ENCODE results near the gene GRK3. TPM values are rescaled to one million over a fixed set of nuclear protein-coding genes. Genes with fewer than 3 reads are reported as not detected.
"Not testable (repeated sequence)": the region's sequence is repeated elsewhere in the genome, so short reads cannot be mapped to it uniquely, and the experiment has no call there.

Gene GRK3
- total and polyA plus RNA-seq, 2 donors from 2014 or later, result 1.6 to 11.5 TPM

GRCh38 chr22:25572708-25573171, 8.3 kb downstream of the GRK3 start:
- no peak for TF ChIP-seq CTCF (IDR thresholded peaks at IDR 0.05; ENCODE audit: borderline replicate concordance, extremely low read depth, insufficient read depth)
- Histone ChIP-seq H3K9me3 (ENCODE audit: control insufficient read depth in 2 of 3, insufficient read depth in 1 of 3, low read length in 3 of 3) (no peaks in the 10 kb centered on the region), H3K9ac (ENCODE audit: low read length in 3 of 3) (no peak overlapping the region), H3K36me3 (ENCODE audit: control insufficient read depth in 2 of 3, insufficient read depth in 3 of 3, low read length in 3 of 3) (no peaks in the 10 kb centered on the region), H3K27me3 (ENCODE audit: control insufficient read depth, insufficient read depth, low read length) (no peaks in the 10 kb centered on the region), H3K27ac (ENCODE audit: low read depth in 2 of 2, low read length in 2 of 2) (no peak overlapping the region), H3K4me1 (ENCODE audit: control insufficient read depth in 2 of 3, insufficient read depth in 2 of 3, low read depth in 1 of 3, low read length in 3 of 3) (no peaks in the 10 kb centered on the region), H3K4me3 (ENCODE audit: low read length in 3 of 3) (no peak overlapping the region)
- FAIRE-seq, result no peak
- intact Hi-C loops (cut with DNase I), result no loop called here
- DNase-seq, result no peak

- no peak overlapping the region for H3K4me3 ChIP-seq (ENCODE audit: low read length in 3 of 3)
- TF ChIP-seq CTCF (IDR thresholded peaks at IDR 0.05; ENCODE audit: borderline replicate concordance, extremely low read depth, insufficient read depth), result no peak
- FAIRE-seq, result no peak
- no peak overlapping the region for H3K9ac ChIP-seq (ENCODE audit: low read length in 3 of 3)
- no peaks in the 10 kb centered on the region for H3K4me1 ChIP-seq (ENCODE audit: control insufficient read depth in 2 of 3, insufficient read depth in 2 of 3, low read depth in 1 of 3, low read length in 3 of 3)
- H3K9me3 ChIP-seq (ENCODE audit: control insufficient read depth in 2 of 3, insufficient read depth in 1 of 3, low read length in 3 of 3), result no peaks in the 10 kb centered on the region
- DNase-seq, result no peak
- H3K27ac ChIP-seq (ENCODE audit: low read depth in 2 of 2, low read length in 2 of 2), result no peak overlapping the region
- intact Hi-C loops (cut with DNase I), result no loop called here
- no peaks in the 10 kb centered on the region for H3K27me3 ChIP-seq (ENCODE audit: control insufficient read depth, insufficient read depth, low read length)
- H3K36me3 ChIP-seq (ENCODE audit: control insufficient read depth in 2 of 3, insufficient read depth in 3 of 3, low read length in 3 of 3), result no peaks in the 10 kb centered on the region
Observed at GRCh38 chr22:25573841-25574240, 9.4 kb downstream of the GRK3 start.

- intact Hi-C loops (cut with DNase I), result no loop called here
- no peak for TF ChIP-seq CTCF (IDR thresholded peaks at IDR 0.05; ENCODE audit: borderline replicate concordance, extremely low read depth, insufficient read depth)
- Histone ChIP-seq H3K9me3 (ENCODE audit: control insufficient read depth in 2 of 3, insufficient read depth in 1 of 3, low read length in 3 of 3) (no peaks in the 10 kb centered on the region), H3K4me3 (ENCODE audit: low read length in 3 of 3) (no peak overlapping the region), H3K36me3 (ENCODE audit: control insufficient read depth in 2 of 3, insufficient read depth in 3 of 3, low read length in 3 of 3) (no peaks in the 10 kb centered on the region), H3K27me3 (ENCODE audit: control insufficient read depth, insufficient read depth, low read length) (no peaks in the 10 kb centered on the region), H3K4me1 (ENCODE audit: control insufficient read depth in 2 of 3, insufficient read depth in 2 of 3, low read depth in 1 of 3, low read length in 3 of 3) (no peaks in the 10 kb centered on the region), H3K27ac (ENCODE audit: low read depth in 2 of 2, low read length in 2 of 2) (no peak overlapping the region), H3K9ac (ENCODE audit: low read length in 3 of 3) (no peak overlapping the region)
- FAIRE-seq, result no peak
- no peak for DNase-seq
Observed at GRCh38 chr22:25574736-25575135, 10.3 kb downstream of the GRK3 start.

- H3K9ac ChIP-seq (ENCODE audit: low read length in 3 of 3); H3K27ac ChIP-seq (ENCODE audit: low read depth in 2 of 2, low read length in 2 of 2); H3K36me3 ChIP-seq (ENCODE audit: control insufficient read depth in 2 of 3, insufficient read depth in 3 of 3, low read length in 3 of 3); H3K9me3 ChIP-seq (ENCODE audit: control insufficient read depth in 2 of 3, insufficient read depth in 1 of 3, low read length in 3 of 3); FAIRE-seq; H3K27me3 ChIP-seq (ENCODE audit: control insufficient read depth, insufficient read depth, low read length); H3K4me3 ChIP-seq (ENCODE audit: low read length in 3 of 3); DNase-seq; intact Hi-C loops (cut with DNase I); H3K4me1 ChIP-seq (ENCODE audit: control insufficient read depth in 2 of 3, insufficient read depth in 2 of 3, low read depth in 1 of 3, low read length in 3 of 3): not testable (repeated sequence)
Observed at GRCh38 chr22:25575674-25576392, 11.4 kb downstream of the GRK3 start.

- DNase-seq; H3K9ac ChIP-seq (ENCODE audit: low read length in 3 of 3); intact Hi-C loops (cut with DNase I); H3K4me1 ChIP-seq (ENCODE audit: control insufficient read depth in 2 of 3, insufficient read depth in 2 of 3, low read depth in 1 of 3, low read length in 3 of 3); H3K36me3 ChIP-seq (ENCODE audit: control insufficient read depth in 2 of 3, insufficient read depth in 3 of 3, low read length in 3 of 3); H3K27me3 ChIP-seq (ENCODE audit: control insufficient read depth, insufficient read depth, low read length); H3K9me3 ChIP-seq (ENCODE audit: control insufficient read depth in 2 of 3, insufficient read depth in 1 of 3, low read length in 3 of 3); FAIRE-seq; H3K4me3 ChIP-seq (ENCODE audit: low read length in 3 of 3); H3K27ac ChIP-seq (ENCODE audit: low read depth in 2 of 2, low read length in 2 of 2): not testable (repeated sequence)
Observed at GRCh38 chr22:25581452-25581851, 17.0 kb downstream of the GRK3 start.
